ENCODE measurements around the gene SH2D3A. TPM values are rescaled to one million over a fixed set of nuclear protein-coding genes. Genes with fewer than 3 reads are reported as not detected.

Gene SH2D3A
- total RNA-seq, 2 experiments from 2014 or later: 39.2 to 41.3 TPM

DNA sequence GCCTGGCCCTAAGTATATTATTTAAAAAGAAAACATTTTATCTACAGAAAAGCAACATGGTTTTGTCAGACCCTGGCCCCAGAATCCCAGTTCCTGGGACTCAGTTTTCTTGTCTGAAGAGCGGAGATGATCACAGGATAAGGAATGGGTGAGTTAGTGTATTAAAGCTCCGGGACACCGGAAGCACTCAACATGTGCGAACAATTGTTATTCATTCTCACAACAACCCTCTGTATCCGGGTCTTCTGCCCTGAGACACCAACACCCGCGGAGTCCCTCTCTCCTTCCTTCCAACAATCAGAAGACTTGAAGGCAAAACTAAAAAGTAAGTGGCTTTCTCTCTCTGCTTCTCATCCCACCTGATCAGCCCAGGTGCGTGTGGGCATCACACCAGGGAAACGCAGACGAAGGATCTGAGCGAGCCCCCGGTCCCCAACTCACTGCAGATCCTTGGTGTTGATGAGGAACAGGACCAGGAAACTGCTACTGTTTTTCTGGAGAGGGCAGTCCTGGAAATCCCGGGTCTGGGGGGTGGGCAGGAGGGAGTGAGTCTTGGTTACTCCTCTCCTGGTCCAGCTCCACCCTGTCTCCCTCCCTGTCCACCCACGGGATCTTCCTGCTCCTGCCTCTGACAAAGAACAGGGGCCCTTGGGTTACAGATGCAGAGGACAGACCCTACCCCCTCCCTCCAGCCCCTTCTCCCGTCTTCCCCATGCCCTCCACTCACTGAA, 31.9 kb downstream of the SH2D3A start:
- no peak overlapping the region for H3K4me3 ChIP-seq (ENCODE audit: low read length)
- ChIA-PET POLR2A (interaction anchor here (1.5 to 4.0 kb wide), 2 partner anchors 37 to 128 kb away, joined by 5 to 44 read pairs; partner anchors contain the start of gene VAV1), CTCF (interaction anchor here (1.5 to 2.3 kb wide), 2 partner anchors 104 to 128 kb away, joined by 9 to 12 read pairs; no protein-coding TSS in a partner anchor)
- no peaks in the 10 kb centered on the region for H3K27me3 Mint-ChIP-seq
- H3K27me3 ChIP-seq (ENCODE audit: control insufficient read depth in 1 of 2, insufficient read depth in 2 of 2, low read length in 2 of 2): no peaks in the 10 kb centered on the region
- ATAC-seq (ENCODE audit: poor library complexity) (no peak), DNase-seq (peak in 1 of 14 experiments; percentile 39)
- H3K27ac Mint-ChIP-seq: peak overlapping the region; percentile 85
- peaks cover 45% of the 10 kb centered on the region for H3K4me1 ChIP-seq (ENCODE audit: insufficient read depth, low read length)
- TF ChIP-seq, protein P1, sequence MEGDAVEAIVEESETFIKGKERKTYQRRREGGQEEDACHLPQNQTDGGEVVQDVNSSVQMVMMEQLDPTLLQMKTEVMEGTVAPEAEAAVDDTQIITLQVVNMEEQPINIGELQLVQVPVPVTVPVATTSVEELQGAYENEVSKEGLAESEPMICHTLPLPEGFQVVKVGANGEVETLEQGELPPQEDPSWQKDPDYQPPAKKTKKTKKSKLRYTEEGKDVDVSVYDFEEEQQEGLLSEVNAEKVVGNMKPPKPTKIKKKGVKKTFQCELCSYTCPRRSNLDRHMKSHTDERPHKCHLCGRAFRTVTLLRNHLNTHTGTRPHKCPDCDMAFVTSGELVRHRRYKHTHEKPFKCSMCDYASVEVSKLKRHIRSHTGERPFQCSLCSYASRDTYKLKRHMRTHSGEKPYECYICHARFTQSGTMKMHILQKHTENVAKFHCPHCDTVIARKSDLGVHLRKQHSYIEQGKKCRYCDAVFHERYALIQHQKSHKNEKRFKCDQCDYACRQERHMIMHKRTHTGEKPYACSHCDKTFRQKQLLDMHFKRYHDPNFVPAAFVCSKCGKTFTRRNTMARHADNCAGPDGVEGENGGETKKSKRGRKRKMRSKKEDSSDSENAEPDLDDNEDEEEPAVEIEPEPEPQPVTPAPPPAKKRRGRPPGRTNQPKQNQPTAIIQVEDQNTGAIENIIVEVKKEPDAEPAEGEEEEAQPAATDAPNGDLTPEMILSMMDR (IDR thresholded peaks at IDR 0.05): no peak
- H3K36me3 Mint-ChIP-seq (ENCODE audit: low read depth): peaks cover 25% of the 10 kb centered on the region
- no peak overlapping the region for H3K4me3 Mint-ChIP-seq
- H3K27ac ChIP-seq (ENCODE audit: low read depth in 1 of 2, low read length in 2 of 2): peak overlapping the region; percentile 74 to 92
- no peaks in the 10 kb centered on the region for H3K9me3 ChIP-seq (ENCODE audit: control insufficient read depth in 1 of 2, insufficient read depth in 1 of 2, low read length in 2 of 2)
- peaks cover 33% of the 10 kb centered on the region for H3K36me3 ChIP-seq (ENCODE audit: insufficient read depth, low read length)
- no peaks in the 10 kb centered on the region for H3K9me3 Mint-ChIP-seq
- H3K4me1 Mint-ChIP-seq (ENCODE audit: low read depth): peaks cover 36% of the 10 kb centered on the region
- intact Hi-C loops (cut with DNase I, micrococcal nuclease): loop anchor here (5.0 kb wide), 4 partner anchors 218 to 797 kb away; partner anchors contain the start of genes ALKBH7 (in 1 of the 2) and CRB3 (in 1 of the 2)

DNA sequence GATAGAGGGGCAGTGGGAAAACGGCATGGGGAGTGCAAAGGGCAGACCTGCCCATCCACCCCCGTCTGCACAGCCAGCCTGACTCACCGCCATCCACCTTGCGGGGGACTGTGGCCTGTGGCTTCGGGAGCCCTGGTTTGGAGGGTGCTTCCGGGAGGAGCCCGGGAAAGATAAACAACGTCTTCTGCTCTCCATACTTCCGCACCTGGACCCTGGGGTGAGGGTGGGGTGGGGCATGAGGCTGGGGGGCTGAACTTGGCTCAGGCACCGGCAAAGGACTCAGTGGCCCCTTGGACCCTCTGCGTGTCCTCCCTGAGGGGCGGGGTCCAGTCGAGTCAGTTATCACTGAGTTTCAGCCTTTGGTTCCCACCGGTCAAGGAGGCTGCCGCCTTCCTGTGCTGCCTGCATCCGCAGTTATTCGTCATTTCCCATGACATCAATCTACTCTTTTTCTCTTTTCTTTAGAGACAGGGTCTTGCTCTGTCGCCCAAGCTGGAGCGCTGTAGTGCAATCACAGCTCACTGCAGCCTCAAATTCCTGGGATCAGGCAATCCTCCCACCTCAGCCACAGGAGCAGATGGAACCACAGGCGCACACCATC, 33.0 kb downstream of the SH2D3A start:
- Histone ChIP-seq H3K4me1 (ENCODE audit: insufficient read depth, low read length) (peaks cover 35% of the 10 kb centered on the region), H3K27ac (ENCODE audit: low read depth in 1 of 2, low read length in 2 of 2) (no peak overlapping the region), H3K36me3 (ENCODE audit: insufficient read depth, low read length) (peaks cover 33% of the 10 kb centered on the region), H3K9me3 (ENCODE audit: control insufficient read depth in 1 of 2, insufficient read depth in 1 of 2, low read length in 2 of 2) (no peaks in the 10 kb centered on the region), H3K27me3 (ENCODE audit: control insufficient read depth in 1 of 2, insufficient read depth in 2 of 2, low read length in 2 of 2) (no peaks in the 10 kb centered on the region), H3K4me3 (ENCODE audit: low read length) (no peak overlapping the region)
- Mint-ChIP-seq H3K9me3 (no peaks in the 10 kb centered on the region), H3K27ac (no peak overlapping the region), H3K4me3 (no peak overlapping the region), H3K36me3 (ENCODE audit: low read depth) (peaks cover 25% of the 10 kb centered on the region), H3K4me1 (ENCODE audit: low read depth) (peaks cover 26% of the 10 kb centered on the region), H3K27me3 (no peaks in the 10 kb centered on the region)
- intact Hi-C loops (cut with DNase I, micrococcal nuclease): no loop called here
- ATAC-seq (ENCODE audit: poor library complexity) (no peak), DNase-seq (no peak)
- TF ChIP-seq, protein P1 (IDR thresholded peaks at IDR 0.05): no peak
- POLR2A ChIA-PET: no interaction called here
- CTCF ChIA-PET: interaction anchor here (1.2 kb wide), 1 partner anchor 101 kb away, joined by 3 read pairs; no protein-coding TSS in a partner anchor

DNA sequence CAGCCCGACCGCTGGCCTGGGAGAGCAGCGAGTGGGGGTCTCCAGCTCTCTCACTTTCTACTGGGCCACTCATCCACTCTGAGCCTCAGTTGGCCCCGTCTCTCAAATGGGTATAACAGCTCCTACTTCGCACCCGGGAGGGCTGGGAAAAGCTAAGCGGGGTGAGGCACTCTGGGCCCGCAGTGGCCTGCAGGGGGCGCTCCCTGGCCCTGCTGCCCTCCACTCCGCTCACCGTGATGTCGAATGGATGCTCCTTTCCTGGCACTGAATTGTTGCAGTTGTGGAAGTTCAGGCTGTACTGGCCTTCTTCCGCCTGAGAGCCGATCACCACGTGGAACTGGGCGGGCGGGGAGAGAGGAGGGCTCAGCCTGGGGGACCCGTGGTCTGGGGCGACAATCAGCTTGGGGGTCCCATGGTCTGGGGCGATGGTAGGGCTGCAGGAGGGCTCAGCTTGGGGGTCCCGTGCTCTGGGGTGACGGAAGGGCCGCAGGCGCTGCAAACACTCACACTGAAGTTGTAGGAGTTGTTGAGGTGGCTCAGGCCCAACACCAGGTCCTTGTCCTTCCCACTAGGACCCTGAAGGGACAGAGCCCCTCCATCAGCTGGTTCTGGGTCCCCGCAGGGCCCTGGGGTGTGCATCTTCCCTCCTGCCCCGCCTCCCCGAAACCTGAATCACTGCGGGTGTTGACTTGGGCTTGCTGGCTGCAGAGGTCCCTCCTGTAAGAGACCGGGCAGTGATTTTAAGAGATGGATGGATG, 33.7 kb downstream of the SH2D3A start:
- H3K4me1 ChIP-seq (ENCODE audit: insufficient read depth, low read length): peaks cover 30% of the 10 kb centered on the region
- ATAC-seq (ENCODE audit: poor library complexity) (no peak), DNase-seq (peak in 2 of 14 experiments; percentile 23 to 45)
- H3K27me3 ChIP-seq (ENCODE audit: control insufficient read depth in 1 of 2, insufficient read depth in 2 of 2, low read length in 2 of 2): no peaks in the 10 kb centered on the region
- Mint-ChIP-seq H3K27ac (no peak overlapping the region), H3K4me3 (no peak overlapping the region), H3K4me1 (ENCODE audit: low read depth) (peaks cover 20% of the 10 kb centered on the region), H3K9me3 (no peaks in the 10 kb centered on the region), H3K36me3 (ENCODE audit: low read depth) (peaks cover 25% of the 10 kb centered on the region), H3K27me3 (no peaks in the 10 kb centered on the region)
- TF ChIP-seq, protein P1 (IDR thresholded peaks at IDR 0.05): peak; percentile 33
- peaks cover 33% of the 10 kb centered on the region for H3K36me3 ChIP-seq (ENCODE audit: insufficient read depth, low read length)
- no peak overlapping the region for H3K4me3 ChIP-seq (ENCODE audit: low read length)
- intact Hi-C loops (cut with DNase I, micrococcal nuclease): no loop called here
- ChIA-PET POLR2A (no interaction called here), CTCF (interaction anchor here (1.2 kb wide), 1 partner anchor 100 kb away, joined by 3 read pairs; no protein-coding TSS in a partner anchor)
- no peaks in the 10 kb centered on the region for H3K9me3 ChIP-seq (ENCODE audit: control insufficient read depth in 1 of 2, insufficient read depth in 1 of 2, low read length in 2 of 2)
- H3K27ac ChIP-seq (ENCODE audit: low read depth in 1 of 2, low read length in 2 of 2): no peak overlapping the region
